Type B pancreatic cell (in vitro differentiated cells): Measurements from ENCODE around the gene PRKCA. TPM values are rescaled to one million over a fixed set of nuclear protein-coding genes. Genes with fewer than 3 reads are reported as not detected.
A peak's percentile ranks its signal among the peaks of the same experiment; 100 is the strongest.

Experiments used
- DNase-seq: peaks from one replicate; pipeline ENCODE4 v3.0.0; 2021; ENCODE audit warnings: mixed read lengths; ENCODE audit not compliant: unreplicated experiment; ENCODE audit errors: extremely low spot score
- H3K27ac Mint-ChIP-seq: 2 replicates; pipeline ENCODE4 v1.8.0; 2021; ENCODE audit warnings: mild to moderate bottlenecking, mixed read lengths
- H3K27me3 Mint-ChIP-seq: 2 replicates; pipeline ENCODE4 v1.8.0; 2021; ENCODE audit warnings: mixed read lengths
- H3K36me3 Mint-ChIP-seq: 2 replicates; pipeline ENCODE4 v1.8.0; 2021; ENCODE audit warnings: mixed read lengths
- H3K4me1 Mint-ChIP-seq: one replicate; pipeline ENCODE4 v1.8.0; 2021; ENCODE audit warnings: mixed read lengths; ENCODE audit not compliant: unreplicated experiment
- H3K4me3 Mint-ChIP-seq: 2 replicates; pipeline ENCODE4 v1.8.0; 2021; ENCODE audit warnings: mild to moderate bottlenecking, mixed read lengths
- H3K9me3 Mint-ChIP-seq: 2 replicates; pipeline ENCODE4 v1.8.0; 2021; ENCODE audit warnings: mixed read lengths
- total RNA-seq: library from RNA; stranded (reverse); gene quantifications from 2 replicates; pipeline ENCODE4 v1.2.1, GENCODE V29; 2021; ENCODE audit warnings: low replicate concordance
- TF ChIP-seq, protein P1 (sequence below): fragments of 200-600 bp; sonication (generic); conservative IDR thresholded peaks from 2 replicates; pipeline ENCODE4 v1.5.0; 2021; ENCODE audit warnings: antibody characterized with exemption, mild to moderate bottlenecking

The PRKCA gene
- total RNA-seq, 1 donor from 2014 or later = 16.1 TPM

DNA sequence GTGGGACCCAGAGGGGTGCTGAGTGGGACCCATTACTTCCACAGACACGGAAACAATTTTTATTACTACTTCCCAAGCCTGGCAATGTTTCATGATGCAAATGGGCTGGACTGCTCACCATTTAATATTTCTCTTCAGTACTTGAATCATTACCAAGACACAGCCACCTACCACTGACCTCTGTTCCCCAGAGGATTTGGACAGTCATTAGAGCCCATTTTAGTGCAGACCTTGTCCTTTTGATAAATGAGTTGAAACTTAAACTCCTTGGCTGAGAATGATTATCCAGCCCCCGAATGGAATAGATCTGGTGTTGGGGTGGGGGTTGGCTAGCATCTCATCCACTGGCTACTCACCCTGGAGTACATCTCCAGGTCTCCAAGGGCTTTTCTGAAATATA lies 39.6 kb upstream of the PRKCA start:
- H3K27ac Mint-ChIP-seq = peak overlapping the region; percentile 18
- H3K36me3 Mint-ChIP-seq = no peaks in the 10 kb centered on the region
- DNase-seq = no peak
- H3K4me1 Mint-ChIP-seq = peaks cover 7% of the 10 kb centered on the region
- H3K27me3 Mint-ChIP-seq = peaks cover 2% of the 10 kb centered on the region
- H3K9me3 Mint-ChIP-seq = peaks cover 5% of the 10 kb centered on the region
- TF ChIP-seq, protein P1, sequence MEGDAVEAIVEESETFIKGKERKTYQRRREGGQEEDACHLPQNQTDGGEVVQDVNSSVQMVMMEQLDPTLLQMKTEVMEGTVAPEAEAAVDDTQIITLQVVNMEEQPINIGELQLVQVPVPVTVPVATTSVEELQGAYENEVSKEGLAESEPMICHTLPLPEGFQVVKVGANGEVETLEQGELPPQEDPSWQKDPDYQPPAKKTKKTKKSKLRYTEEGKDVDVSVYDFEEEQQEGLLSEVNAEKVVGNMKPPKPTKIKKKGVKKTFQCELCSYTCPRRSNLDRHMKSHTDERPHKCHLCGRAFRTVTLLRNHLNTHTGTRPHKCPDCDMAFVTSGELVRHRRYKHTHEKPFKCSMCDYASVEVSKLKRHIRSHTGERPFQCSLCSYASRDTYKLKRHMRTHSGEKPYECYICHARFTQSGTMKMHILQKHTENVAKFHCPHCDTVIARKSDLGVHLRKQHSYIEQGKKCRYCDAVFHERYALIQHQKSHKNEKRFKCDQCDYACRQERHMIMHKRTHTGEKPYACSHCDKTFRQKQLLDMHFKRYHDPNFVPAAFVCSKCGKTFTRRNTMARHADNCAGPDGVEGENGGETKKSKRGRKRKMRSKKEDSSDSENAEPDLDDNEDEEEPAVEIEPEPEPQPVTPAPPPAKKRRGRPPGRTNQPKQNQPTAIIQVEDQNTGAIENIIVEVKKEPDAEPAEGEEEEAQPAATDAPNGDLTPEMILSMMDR = no peak
- H3K4me3 Mint-ChIP-seq = no peak overlapping the region

DNA sequence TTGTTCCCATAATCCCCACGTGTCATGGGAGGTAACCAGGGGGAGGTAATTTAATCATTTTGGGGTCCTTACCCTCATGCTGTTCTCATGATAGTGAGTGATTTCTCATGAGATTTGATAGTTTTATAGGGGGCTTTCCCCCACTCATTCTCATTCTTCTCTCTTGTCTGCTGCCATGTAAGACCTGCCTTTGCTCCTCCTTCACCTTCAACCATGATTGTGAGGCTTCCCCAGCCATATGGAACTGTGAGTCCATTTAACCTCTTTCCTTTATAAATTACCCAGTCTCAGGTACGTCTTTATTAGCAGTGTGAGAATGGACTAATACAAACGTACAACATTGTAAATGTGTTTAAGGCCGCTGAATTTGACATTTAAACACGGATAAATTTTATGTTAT lies 37.7 kb upstream of the PRKCA start:
- Mint-ChIP-seq H3K27ac (no peak overlapping the region), H3K4me1 (peaks cover 7% of the 10 kb centered on the region), H3K36me3 (no peaks in the 10 kb centered on the region), H3K9me3 (peaks cover 5% of the 10 kb centered on the region), H3K4me3 (no peak overlapping the region), H3K27me3 (peaks cover 5% of the 10 kb centered on the region)
- no peak for DNase-seq
- TF ChIP-seq, protein P1 = no peak

DNA sequence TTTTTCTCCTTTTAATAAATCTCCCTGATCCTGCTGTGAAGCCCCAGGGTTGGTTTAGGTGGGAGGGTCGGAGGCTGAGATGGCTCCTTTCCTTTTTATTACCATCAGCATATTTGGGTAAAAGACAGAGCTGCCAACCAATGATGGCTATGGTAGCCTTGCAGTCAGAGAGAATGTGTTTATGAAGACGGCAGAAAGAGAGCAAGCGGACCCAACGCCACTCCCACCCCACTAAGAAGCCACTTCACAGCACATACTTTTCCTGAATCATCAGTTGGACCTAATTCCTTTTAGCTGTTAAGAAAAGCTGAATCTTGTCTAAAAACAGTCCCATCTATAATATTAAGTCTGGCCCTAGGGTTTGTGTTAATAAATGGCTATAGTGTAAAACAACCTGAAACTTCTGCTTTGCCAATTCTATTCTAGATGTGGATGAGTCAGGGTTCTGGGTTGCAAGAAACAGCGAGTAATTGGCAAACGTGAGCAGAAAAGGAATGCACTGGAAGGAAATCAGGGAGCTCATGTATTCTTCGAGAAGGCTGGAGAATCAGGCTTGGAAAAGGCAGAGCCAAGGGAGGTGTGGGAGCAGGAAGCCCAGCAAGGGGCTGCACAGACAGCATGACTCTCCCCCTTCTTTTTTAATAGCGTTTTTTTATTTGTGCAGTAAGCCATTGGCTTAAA lies 34.0 kb upstream of the PRKCA start:
- H3K4me1 Mint-ChIP-seq = no peaks in the 10 kb centered on the region
- H3K27me3 Mint-ChIP-seq = peaks cover 3% of the 10 kb centered on the region
- DNase-seq = no peak
- peaks cover 10% of the 10 kb centered on the region for H3K9me3 Mint-ChIP-seq
- H3K36me3 Mint-ChIP-seq = no peaks in the 10 kb centered on the region
- TF ChIP-seq, protein P1 = no peak
- no peak overlapping the region for H3K4me3 Mint-ChIP-seq
- no peak overlapping the region for H3K27ac Mint-ChIP-seq

DNA sequence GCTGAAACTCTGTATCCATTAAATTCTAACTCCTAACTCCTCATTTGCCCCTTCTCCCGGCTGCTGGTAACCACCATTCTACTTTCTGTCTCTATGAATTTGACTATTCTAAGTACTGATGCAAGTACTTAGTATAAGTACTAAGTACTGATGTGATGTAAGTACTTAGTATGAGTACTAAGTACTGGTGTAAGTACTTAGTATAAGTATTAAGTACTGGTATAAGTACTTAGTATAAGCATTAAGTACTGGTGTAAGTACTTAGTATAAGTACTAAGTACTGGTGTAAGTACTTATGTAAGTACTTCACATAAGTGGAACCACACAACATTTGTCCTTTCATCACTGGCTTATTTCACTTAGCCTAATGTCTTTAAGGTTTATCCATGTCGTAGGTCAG lies 32.3 kb upstream of the PRKCA start:
- no peak overlapping the region for H3K4me3 Mint-ChIP-seq
- H3K9me3 Mint-ChIP-seq = peaks cover 4% of the 10 kb centered on the region
- DNase-seq = no peak
- no peaks in the 10 kb centered on the region for H3K4me1 Mint-ChIP-seq
- TF ChIP-seq, protein P1 = no peak
- H3K27me3 Mint-ChIP-seq = peaks cover 3% of the 10 kb centered on the region
- H3K27ac Mint-ChIP-seq = no peak overlapping the region
- no peaks in the 10 kb centered on the region for H3K36me3 Mint-ChIP-seq

DNA sequence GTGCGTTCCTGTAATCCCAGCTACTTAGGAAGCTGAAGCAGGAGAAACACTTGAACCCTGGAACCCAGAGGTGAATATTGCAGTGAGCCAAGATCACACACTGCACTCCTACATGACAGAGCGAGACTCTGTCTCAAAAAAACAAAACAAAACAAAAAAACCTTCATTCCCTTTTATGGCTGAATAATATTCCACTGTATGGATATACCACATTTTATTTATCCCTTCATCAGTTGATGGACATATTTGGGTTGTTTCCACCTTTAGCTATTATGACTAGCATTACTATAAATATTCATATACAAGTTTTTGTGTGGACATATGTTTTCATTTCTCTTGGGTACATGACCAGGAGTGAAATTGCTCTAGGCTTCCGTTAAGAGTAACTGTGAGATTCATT lies 30.9 kb upstream of the PRKCA start:
- DNase-seq = no peak
- Mint-ChIP-seq H3K9me3 (peaks cover 4% of the 10 kb centered on the region), H3K4me3 (no peak overlapping the region), H3K27me3 (peaks cover 5% of the 10 kb centered on the region), H3K27ac (no peak overlapping the region), H3K4me1 (no peaks in the 10 kb centered on the region), H3K36me3 (no peaks in the 10 kb centered on the region)
- TF ChIP-seq, protein P1 = no peak
